GM12801 (cell line): Measurements from ENCODE around the gene BMAL1.

Experiments
- TF ChIP-seq, protein P1 (sequence below): IDR thresholded peaks from one replicate; pipeline ENCODE4 v1.5.1; 2011; ENCODE audit warnings: control low read depth; ENCODE audit not compliant: insufficient read length; ENCODE audit errors: extremely low read depth

Gene BMAL1

GRCh38 chr11:13321431-13321830 lies 43.8 kb downstream of the BMAL1 start:
- TF ChIP-seq, protein P1, sequence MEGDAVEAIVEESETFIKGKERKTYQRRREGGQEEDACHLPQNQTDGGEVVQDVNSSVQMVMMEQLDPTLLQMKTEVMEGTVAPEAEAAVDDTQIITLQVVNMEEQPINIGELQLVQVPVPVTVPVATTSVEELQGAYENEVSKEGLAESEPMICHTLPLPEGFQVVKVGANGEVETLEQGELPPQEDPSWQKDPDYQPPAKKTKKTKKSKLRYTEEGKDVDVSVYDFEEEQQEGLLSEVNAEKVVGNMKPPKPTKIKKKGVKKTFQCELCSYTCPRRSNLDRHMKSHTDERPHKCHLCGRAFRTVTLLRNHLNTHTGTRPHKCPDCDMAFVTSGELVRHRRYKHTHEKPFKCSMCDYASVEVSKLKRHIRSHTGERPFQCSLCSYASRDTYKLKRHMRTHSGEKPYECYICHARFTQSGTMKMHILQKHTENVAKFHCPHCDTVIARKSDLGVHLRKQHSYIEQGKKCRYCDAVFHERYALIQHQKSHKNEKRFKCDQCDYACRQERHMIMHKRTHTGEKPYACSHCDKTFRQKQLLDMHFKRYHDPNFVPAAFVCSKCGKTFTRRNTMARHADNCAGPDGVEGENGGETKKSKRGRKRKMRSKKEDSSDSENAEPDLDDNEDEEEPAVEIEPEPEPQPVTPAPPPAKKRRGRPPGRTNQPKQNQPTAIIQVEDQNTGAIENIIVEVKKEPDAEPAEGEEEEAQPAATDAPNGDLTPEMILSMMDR = no peak

DNA sequence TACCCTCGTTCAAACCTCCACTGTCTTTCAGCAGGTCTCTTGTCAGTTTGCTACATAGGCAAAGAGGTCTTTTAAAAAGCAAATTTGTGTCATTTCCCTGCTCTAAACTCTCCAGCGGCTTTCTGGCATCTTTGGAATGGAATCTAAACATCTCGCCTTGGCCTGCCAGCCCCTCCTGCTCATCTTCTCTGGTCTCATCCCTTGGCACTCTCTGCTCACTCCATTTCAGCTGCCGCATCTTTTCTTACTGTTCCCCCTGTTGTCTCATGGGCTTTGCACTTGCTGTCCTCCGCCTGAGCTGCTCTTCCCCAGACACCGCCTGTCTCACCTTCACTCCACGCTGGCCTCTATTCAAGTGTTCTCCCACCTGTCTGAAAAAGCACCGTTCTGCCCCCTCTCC lies 46.6 kb downstream of the BMAL1 start:
- TF ChIP-seq, protein P1 = no peak

- TF ChIP-seq, protein P1 = no peak
Measured at GRCh38 chr11:13324709-13325108, 47.1 kb downstream of the BMAL1 start.

DNA sequence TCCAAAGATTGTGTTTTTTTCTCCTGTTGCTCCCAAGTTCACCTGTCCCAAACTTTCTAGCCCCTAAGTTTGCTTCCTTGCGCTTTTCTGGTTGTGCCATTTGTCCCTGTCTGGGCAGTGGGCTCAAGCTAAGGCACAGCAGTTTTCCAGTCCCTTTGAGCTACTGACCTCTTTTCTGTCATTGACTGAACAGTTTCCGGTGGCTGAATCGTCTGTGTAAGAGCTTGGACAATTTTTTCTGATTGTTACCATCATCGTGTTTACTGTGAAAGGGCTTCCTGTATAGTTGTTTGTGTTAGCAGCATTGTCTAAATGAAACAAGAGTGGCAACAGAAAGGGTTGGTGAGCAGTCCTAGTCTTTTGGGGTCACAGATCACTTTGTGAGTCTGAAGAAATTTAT lies 49.8 kb downstream of the BMAL1 start:
- TF ChIP-seq, protein P1 = no peak

- TF ChIP-seq, protein P1 = no peak
Measured at GRCh38 chr11:13328286-13328685, 50.7 kb downstream of the BMAL1 start.

DNA sequence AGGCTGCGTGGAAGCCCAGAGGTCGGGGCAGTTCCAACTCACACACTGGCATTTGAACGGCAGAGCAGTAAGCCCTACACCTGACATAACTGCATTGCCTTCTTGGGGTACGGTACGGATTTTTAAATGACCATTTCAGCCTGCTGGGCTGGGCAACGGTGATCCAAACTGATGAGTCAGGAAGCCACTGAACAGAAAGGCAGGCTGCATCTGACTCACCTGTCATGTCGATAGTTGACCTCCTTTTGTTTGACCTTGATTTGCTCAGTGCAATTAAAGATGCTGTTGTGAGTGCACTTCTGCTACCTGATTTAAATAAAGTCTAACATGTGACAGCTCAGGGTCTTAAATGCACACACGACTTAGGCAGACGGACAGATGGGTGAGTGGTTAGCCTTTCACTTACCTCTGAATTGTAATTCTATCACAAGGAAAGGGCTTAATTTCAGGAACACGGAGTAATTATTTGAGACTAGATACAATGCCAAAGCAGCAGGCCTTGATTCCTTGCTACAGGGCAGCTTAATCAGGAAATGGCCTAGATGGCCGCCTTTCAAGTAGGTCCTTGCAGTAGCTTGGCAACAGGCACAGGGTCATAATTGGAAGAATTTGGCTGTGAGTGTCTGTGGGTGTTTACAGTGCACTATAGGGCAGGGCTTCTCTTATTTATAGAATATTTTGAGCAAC lies 52.2 kb downstream of the BMAL1 start:
- TF ChIP-seq, protein P1 = no peak

- TF ChIP-seq, protein P1 = no peak
Measured at GRCh38 chr11:13332124-13332523, 54.5 kb downstream of the BMAL1 start.

DNA sequence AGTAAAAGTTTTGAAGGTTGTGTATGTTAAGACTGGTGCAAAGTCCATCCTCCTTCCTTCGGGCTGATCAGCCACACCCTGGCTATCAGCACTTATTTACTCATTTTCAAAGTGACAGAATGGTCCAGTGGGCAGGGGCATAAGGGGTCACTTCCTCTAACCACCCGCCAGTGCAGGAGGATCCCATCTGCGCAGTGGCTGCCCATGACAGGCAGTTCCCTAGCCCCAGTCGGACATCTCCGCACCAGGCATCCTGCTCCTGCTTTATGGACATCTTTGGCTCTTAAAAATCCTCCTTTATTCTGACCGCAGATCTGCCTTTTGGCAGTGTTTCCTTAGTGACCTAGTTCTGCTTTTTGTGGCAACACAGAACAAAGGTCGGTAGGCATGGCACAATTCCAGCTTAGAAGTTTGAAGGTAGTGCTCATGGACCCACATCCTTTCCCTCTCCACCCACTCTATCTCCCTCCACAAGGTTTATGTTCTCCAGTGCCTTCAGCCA lies 55.9 kb downstream of the BMAL1 start:
- TF ChIP-seq, protein P1 = no peak
